HEK293 (cell line): Measurements from ENCODE around the gene CCNK.

Experiments
- CTCF ChIA-PET: fragments of 350-600 bp; formaldehyde crosslinking; extraction: SDS; loops from one replicate; lab custom pipeline; 2021; ENCODE audit warnings: antibody characterized with exemption; lab: Yijun Ruan, JAX
- POLR2A ChIA-PET: fragments of 300-600 bp; formaldehyde crosslinking; extraction: SDS; loops from one replicate; lab custom pipeline; 2020; ENCODE audit warnings: antibody characterized with exemption, inconsistent platforms; lab: Yijun Ruan, JAX
- H3K27ac ChIP-seq: fragments of 200-500 bp; sonication (Bioruptor generic); 2 replicates; pipeline ENCODE4 v1.5.1; 2014; ENCODE audit warnings: low read depth, low read length, control low read depth, inconsistent platforms; ENCODE audit errors: extremely low read depth
- H3K36me3 ChIP-seq, 2 experiments: fragments of 200-500 bp in 1 of 2; sonication (Bioruptor generic) in 1 of 2; 1 replicate in 1 of 2; 2 replicates in 1 of 2; pipeline ENCODE4 v1.5.1; 2014 to 2017; ENCODE audit warnings: inconsistent platforms in 2 of 2, low read length in 2 of 2; ENCODE audit not compliant: control insufficient read depth in 2 of 2, insufficient read depth in 1 of 2
- H3K4me1 ChIP-seq: fragments of 200-500 bp; sonication (Bioruptor generic); 2 replicates; pipeline ENCODE4 v1.5.1; 2014; ENCODE audit warnings: mild to moderate bottlenecking, low read length, inconsistent platforms; ENCODE audit not compliant: control insufficient read depth, insufficient read depth
- H3K4me3 ChIP-seq: 2 replicates; pipeline ENCODE4 v1.5.1; 2011; ENCODE audit warnings: low read depth, mild to moderate bottlenecking, control low read depth, low read length, moderate library complexity
- H3K9me3 ChIP-seq: fragments of 200-500 bp; sonication (Bioruptor generic); 2 replicates; pipeline ENCODE4 v1.5.1; 2014; ENCODE audit warnings: low read depth, low read length, inconsistent platforms; ENCODE audit not compliant: control insufficient read depth, insufficient read depth
- EGR2 ChIP-seq: fragments of 450-650 bp; formaldehyde crosslinking; IDR thresholded peaks from 2 replicates; pipeline ENCODE4 v1.5.1; 2016; ENCODE audit warnings: low read depth, missing biosample characterization, missing genetic modification characterization
- KLF1 ChIP-seq: fragments of 450-650 bp; formaldehyde crosslinking; IDR thresholded peaks from 2 replicates; pipeline ENCODE4 v1.5.1; 2016; ENCODE audit warnings: missing biosample characterization, missing genetic modification characterization
- TSHZ1 ChIP-seq: fragments of 450-650 bp; formaldehyde crosslinking; IDR thresholded peaks from 2 replicates; pipeline ENCODE4 v1.5.1; 2016; ENCODE audit warnings: missing biosample characterization, missing genetic modification characterization, borderline replicate concordance
- ZBTB49 ChIP-seq: fragments of 450-650 bp; formaldehyde crosslinking; IDR thresholded peaks from 2 replicates; pipeline ENCODE4 v1.5.1; 2016; ENCODE audit warnings: missing biosample characterization, missing genetic modification characterization, low read depth
- ZFHX2 ChIP-seq: fragments of 450-650 bp; formaldehyde crosslinking; conservative IDR thresholded peaks from 2 replicates; pipeline ENCODE4 v1.5.1; 2016; ENCODE audit warnings: missing biosample characterization, missing genetic modification characterization
- ZIC2 ChIP-seq: fragments of 450-650 bp; formaldehyde crosslinking; IDR thresholded peaks from 2 replicates; pipeline ENCODE4 v1.5.1; 2016; ENCODE audit warnings: missing biosample characterization, missing genetic modification characterization
- ZNF169 ChIP-seq: fragments of 450-650 bp; formaldehyde crosslinking; IDR thresholded peaks from 2 replicates; pipeline ENCODE4 v1.5.1; 2016; ENCODE audit warnings: missing biosample characterization, missing genetic modification characterization
- ZNF449 ChIP-seq: fragments of 450-650 bp; formaldehyde crosslinking; IDR thresholded peaks from 2 replicates; pipeline ENCODE4 v1.5.1; 2017; ENCODE audit warnings: missing biosample characterization, mild to moderate bottlenecking, missing genetic modification characterization, moderate library complexity
- ZNF548 ChIP-seq: fragments of 450-650 bp; formaldehyde crosslinking; IDR thresholded peaks from 2 replicates; pipeline ENCODE4 v1.5.1; 2016; ENCODE audit warnings: missing biosample characterization, missing genetic modification characterization
- ZNF677 ChIP-seq: fragments of 450-650 bp; IDR thresholded peaks from 2 replicates; pipeline ENCODE4 v1.5.0; 2018; ENCODE audit warnings: missing biosample characterization, mild to moderate bottlenecking, missing genetic modification characterization, moderate library complexity
- ZNF791 ChIP-seq: fragments of 450-650 bp; formaldehyde crosslinking; IDR thresholded peaks from 2 replicates; pipeline ENCODE4 v1.5.1; 2016; ENCODE audit warnings: missing biosample characterization, missing genetic modification characterization

Gene CCNK

GRCh38 chr14:99546234-99546879, 65.1 kb downstream of the CCNK start (continued):
- TF ChIP-seq TSHZ1 = no peak
- TF ChIP-seq ZIC2 (tag by site-specific recombination) = peak; percentile 96
- no peak for TF ChIP-seq ZNF791 (tag by site-specific recombination)

GRCh38 chr14:99548255-99548654, 67.0 kb downstream of the CCNK start:
- no peak for TF ChIP-seq ZNF169 (tag by site-specific recombination)
- TF ChIP-seq ZNF449 (tag by site-specific recombination) = 0 out of 2 replicates have a peak, but pooled peaks have one; percentile 18
- H3K27ac ChIP-seq = no peak overlapping the region
- POLR2A ChIA-PET = no interaction called here
- no peak overlapping the region for H3K4me3 ChIP-seq
- CTCF ChIA-PET = no interaction called here
- no peaks in the 10 kb centered on the region for H3K36me3 ChIP-seq
- H3K9me3 ChIP-seq = no peaks in the 10 kb centered on the region
- peaks cover 11% of the 10 kb centered on the region for H3K4me1 ChIP-seq

DNA sequence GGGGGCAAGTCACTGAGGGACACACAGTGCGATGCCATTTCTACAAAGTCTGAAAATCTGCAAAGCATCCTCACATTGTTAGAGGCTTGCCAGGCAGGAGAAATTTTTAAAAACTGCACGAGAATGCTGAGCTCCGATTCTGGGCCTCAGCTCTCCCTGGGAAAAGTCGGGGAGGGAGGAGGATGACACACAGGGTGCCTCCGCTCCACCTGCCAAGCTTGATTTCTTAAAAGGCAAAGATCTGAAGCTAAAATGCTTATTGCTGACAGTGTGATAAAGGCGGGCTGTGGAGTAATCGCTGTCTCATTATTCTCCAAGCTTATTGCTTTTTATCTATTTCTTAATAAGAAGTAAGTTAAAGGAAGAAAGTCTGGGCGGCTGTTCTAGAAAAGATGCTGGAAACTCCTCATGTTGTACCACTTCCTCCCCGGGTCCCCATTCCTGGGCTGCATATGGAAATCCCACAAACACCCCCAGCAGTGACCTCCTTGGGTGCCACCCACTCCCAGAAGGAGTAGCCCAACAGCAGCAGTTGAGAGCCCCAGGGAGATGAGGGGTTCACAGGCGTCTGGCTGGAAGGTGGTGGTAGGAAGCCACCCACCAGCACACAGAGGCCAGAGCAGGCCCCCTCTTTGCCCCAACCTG, 67.8 kb downstream of the CCNK start:
- H3K4me1 ChIP-seq = peaks cover 11% of the 10 kb centered on the region
- POLR2A ChIA-PET = no interaction called here
- no peak overlapping the region for H3K4me3 ChIP-seq
- no peaks in the 10 kb centered on the region for H3K36me3 ChIP-seq
- CTCF ChIA-PET = interaction anchor here (0.6 kb wide), 1 partner anchor 9 kb away, joined by 3 read pairs; no protein-coding TSS in a partner anchor
- TF ChIP-seq ZIC2 (tag by site-specific recombination) (no peak), ZNF548 (no peak), ZBTB49 (tag by site-specific recombination) (no peak), KLF1 (tag by site-specific recombination) (no peak), EGR2 (tag by site-specific recombination) (peak; percentile 35; the same call in 1 of the 2 replicates), ZNF677 (0 out of 2 replicates have a peak, but pooled peaks have one; percentile 3), ZFHX2 (tag by site-specific recombination) (peak; percentile 56), ZNF169 (tag by site-specific recombination) (no peak)
- no peak overlapping the region for H3K27ac ChIP-seq
- H3K9me3 ChIP-seq = no peaks in the 10 kb centered on the region
